GM12878 (cell line): ENCODE results near the gene PAK6. TPM values are rescaled to one million over a fixed set of nuclear protein-coding genes. Genes with fewer than 3 reads are reported as not detected.

Source experiments
- ATAC-seq: fragments of 200-7000 bp; cut with Tn5 transposase; 3 replicates; pipeline ENCODE4 v1.9.1; 2020; ENCODE audit warnings: mild to moderate bottlenecking, moderate library complexity
- BruUV-seq: library from RNA; stranded (reverse); fragments of 400-500 nt; replicated peaks from 2 replicates; lab custom pipeline; 2021; lab: Mats Ljungman, UMichigan
- CTCF ChIA-PET: fragments of 300-600 bp; sonication (Branson Sonifier 250); formaldehyde crosslinking; extraction: SDS; loops from one replicate; lab custom pipeline; 2021; ENCODE audit warnings: inconsistent platforms; lab: Yijun Ruan, JAX
- POLR2A ChIA-PET: fragments of 350-600 bp; formaldehyde crosslinking; extraction: SDS; loops from one replicate; lab custom pipeline; 2021; ENCODE audit warnings: inconsistent platforms; lab: Charles Lee
- RAD21 ChIA-PET: fragments of 300-600 bp; sonication (Branson Sonifier 250); formaldehyde crosslinking; loops from one replicate; lab custom pipeline; 2023; ENCODE audit warnings: antibody characterized with exemption; ENCODE audit not compliant: unreplicated experiment; lab: Charles Lee
- SMC1A ChIA-PET: fragments of 300-600 bp; sonication (Branson Sonifier 250); formaldehyde crosslinking; loops from one replicate; lab custom pipeline; 2023; ENCODE audit not compliant: unreplicated experiment, uncharacterized antibody; lab: Charles Lee
- DNase-seq: peaks from one replicate; pipeline ENCODE4 v3.0.0-alpha.2; 2011; ENCODE audit warnings: low read depth, low spot score
- FAIRE-seq: peaks from 3 replicates; lab custom pipeline; 2011; peaks lifted over from hg19 to GRCh38; lab: Jason Lieb, UNC
- H2AFZ ChIP-seq: 2 replicates; pipeline ENCODE4 v1.6.0; 2011; ENCODE audit warnings: low read depth, low read length, control low read depth; ENCODE audit not compliant: control insufficient read depth
- H3K27ac ChIP-seq: 2 replicates; pipeline ENCODE4 v1.5.1; 2011; ENCODE audit warnings: control low read depth; ENCODE audit not compliant: control insufficient read depth, insufficient read depth
- H3K27me3 ChIP-seq, 2 experiments: replicated peaks in 1 of 2; 2 replicates each; pipeline versions ENCODE4 v1.6.0 to v1.6.1; 2011; ENCODE audit warnings: low read length in 1 of 2; ENCODE audit not compliant: control insufficient read depth in 2 of 2, insufficient read depth in 2 of 2
- H3K36me3 ChIP-seq, 2 experiments: 2 replicates each; pipeline ENCODE4 v1.5.1; 2011; ENCODE audit warnings: low read length in 1 of 2; ENCODE audit not compliant: control insufficient read depth in 2 of 2, insufficient read depth in 2 of 2
- H3K4me1 ChIP-seq: 2 replicates; pipeline ENCODE4 v1.6.1; 2011; ENCODE audit warnings: mild to moderate bottlenecking, low read length, moderate library complexity, mixed read lengths; ENCODE audit not compliant: control insufficient read depth, insufficient read depth
- H3K4me2 ChIP-seq: 2 replicates; pipeline ENCODE4 v1.6.0; 2011; ENCODE audit warnings: control low read depth; ENCODE audit not compliant: control insufficient read depth, insufficient read depth
- H3K4me3 ChIP-seq: fragments of 200-600 bp; sonication (generic); 2 replicates; pipeline ENCODE4 v1.5.1; 2016
- H3K79me2 ChIP-seq: 2 replicates; pipeline ENCODE4 v1.6.0; 2011; ENCODE audit warnings: low read length; ENCODE audit not compliant: control insufficient read depth, insufficient read depth
- H3K9ac ChIP-seq: 2 replicates; pipeline ENCODE4 v1.8.0; 2011; ENCODE audit warnings: low read length, control low read depth, mixed read lengths; ENCODE audit not compliant: control insufficient read depth, insufficient read depth
- H3K9me3 ChIP-seq: replicated peaks from 3 replicates; pipeline ENCODE4 v1.5.1; 2011; ENCODE audit warnings: mild to moderate bottlenecking, low read length; ENCODE audit not compliant: control insufficient read depth, insufficient read depth
- H4K20me1 ChIP-seq: 2 replicates; pipeline ENCODE4 v1.6.0; 2011; ENCODE audit not compliant: control insufficient read depth, insufficient read depth
- FOXK2 ChIP-seq: fragments of 450-650 bp; IDR thresholded peaks from 2 replicates; pipeline ENCODE4 v1.6.1; 2017; ENCODE audit warnings: mild to moderate bottlenecking, moderate library complexity
- JUNB ChIP-seq: IDR thresholded peaks from 2 replicates; pipeline ENCODE4 v1.6.1; 2016; ENCODE audit warnings: antibody characterized with exemption, mild to moderate bottlenecking
- KAT2A ChIP-seq: conservative IDR thresholded peaks from 2 replicates; pipeline ENCODE4 v1.6.1; 2011; ENCODE audit warnings: low read depth, low read length; ENCODE audit not compliant: control insufficient read depth
- LARP7 ChIP-seq: fragments of 450-650 bp; IDR thresholded peaks from 2 replicates; pipeline ENCODE4 v1.6.1; 2017; ENCODE audit warnings: mild to moderate bottlenecking
- MTA2 ChIP-seq: fragments of 450-650 bp; IDR thresholded peaks from 2 replicates; pipeline ENCODE4 v1.6.1; 2016; ENCODE audit warnings: low read depth, mild to moderate bottlenecking, moderate library complexity
- NFYA ChIP-seq: IDR thresholded peaks from 2 replicates; pipeline ENCODE4 v1.6.1; 2011; ENCODE audit warnings: low read depth, mild to moderate bottlenecking, low read length, improper control_type of control experiment, borderline replicate concordance
- NR2C1 ChIP-seq: fragments of 450-650 bp; IDR thresholded peaks from 2 replicates; pipeline ENCODE4 v1.6.1; 2017; ENCODE audit warnings: antibody characterized with exemption, mild to moderate bottlenecking, moderate library complexity
- PAX8 ChIP-seq: fragments of 450-650 bp; IDR thresholded peaks from 2 replicates; pipeline ENCODE4 v1.6.1; 2017; ENCODE audit warnings: mild to moderate bottlenecking, moderate library complexity
- POLR2AphosphoS5 ChIP-seq: IDR thresholded peaks from 2 replicates; pipeline ENCODE4 v1.6.1; 2011; ENCODE audit warnings: mild to moderate bottlenecking, low read length, inconsistent platforms
- RUNX3 ChIP-seq: IDR thresholded peaks from 2 replicates; pipeline ENCODE4 v1.6.1; 2012; ENCODE audit warnings: low read length, inconsistent platforms
- TCF3 ChIP-seq: IDR thresholded peaks from 2 replicates; pipeline ENCODE4 v1.6.1; 2012; ENCODE audit warnings: low read depth, mild to moderate bottlenecking, low read length, borderline replicate concordance; ENCODE audit not compliant: insufficient read depth
- ZNF622 ChIP-seq: fragments of 450-650 bp; IDR thresholded peaks from 2 replicates; pipeline ENCODE4 v1.6.1; 2017; ENCODE audit warnings: mild to moderate bottlenecking, inconsistent platforms
- WGBS: methylation state at CpG from one replicate; pipeline ENCODE4 v1.1.6; 2016; ENCODE audit warnings: low lambda C conversion rate; ENCODE audit not compliant: insufficient replicate concordance, insufficient coverage; ENCODE audit errors: missing lambda C conversion rate; 5-methylcytosine and 5-hydroxymethylcytosine counted together
- in situ Hi-C: fragments of 300-500 bp; cut with MboI; formaldehyde crosslinking; loops from 9 replicates; pipeline ENCODE4 v1.14.3; 2018; ENCODE audit warnings: mixed read lengths
- intact Hi-C: fragments of 100-400 bp; cut with micrococcal nuclease; formaldehyde crosslinking; loops from one replicate; pipeline ENCODE4 v1.14.2; 2022; ENCODE audit not compliant: unreplicated experiment
- polyA plus RNA-seq, 11 experiments: library from polyadenylated mRNA; depleted of rRNA in 4 of 11; unstranded in 6 of 11; stranded (reverse) in 5 of 11; fragments of >200 nt; fragmentation: Nextera tagmentation in 4 of 11; fragmentation: Illumina TruSeq in 1 of 11; extraction: Ambion mirVana in 4 of 11; extraction: Trizol in 1 of 11; gene quantifications; 1 replicate in 1 of 11; 2 replicates in 10 of 11; pipeline versions ENCODE4 v1.2.1 to v1.2.3, GENCODE V29; 2011 to 2016; ENCODE audit warnings: inconsistent platforms in 2 of 11, missing spikeins in 2 of 11, low read depth in 1 of 11
- total RNA-seq, 4 experiments: library from RNA; depleted of rRNA in 3 of 4; stranded (reverse); fragments of >200 nt in 3 of 4; fragmentation: Illumina TruSeq in 1 of 4; extraction: Trizol in 1 of 4; gene quantifications; 2 replicates each; pipeline versions ENCODE4 v1.2.1 to v1.2.3, GENCODE V29; 2013 to 2021
- TF ChIP-seq, protein P1 (sequence below): IDR thresholded peaks from 2 replicates; pipeline ENCODE4 v1.6.1; 2011; ENCODE audit warnings: low read depth, mild to moderate bottlenecking, low read length, moderate library complexity, borderline replicate concordance; ENCODE audit errors: extremely low read depth
- TF ChIP-seq, protein P2 (sequence below): IDR thresholded peaks from 2 replicates; pipeline ENCODE4 v1.6.1; 2012; ENCODE audit warnings: low read depth, low read length, improper control_type of control experiment
- TF ChIP-seq, protein P3 (sequence below): IDR thresholded peaks from 2 replicates; pipeline ENCODE4 v1.6.1; 2011; ENCODE audit warnings: borderline replicate concordance, low read depth, mild to moderate bottlenecking, moderate library complexity, mixed read lengths, low read length; ENCODE audit not compliant: insufficient read depth; ENCODE audit errors: extremely low read length

The PAK6 gene
- total and polyA plus RNA-seq, 10 of the 15 experiments (the other 5 are each of a cell fraction or from before 2014, with no cell fraction given): 0.07 to 0.92 (median 0.31) TPM; not detected in 2

DNA sequence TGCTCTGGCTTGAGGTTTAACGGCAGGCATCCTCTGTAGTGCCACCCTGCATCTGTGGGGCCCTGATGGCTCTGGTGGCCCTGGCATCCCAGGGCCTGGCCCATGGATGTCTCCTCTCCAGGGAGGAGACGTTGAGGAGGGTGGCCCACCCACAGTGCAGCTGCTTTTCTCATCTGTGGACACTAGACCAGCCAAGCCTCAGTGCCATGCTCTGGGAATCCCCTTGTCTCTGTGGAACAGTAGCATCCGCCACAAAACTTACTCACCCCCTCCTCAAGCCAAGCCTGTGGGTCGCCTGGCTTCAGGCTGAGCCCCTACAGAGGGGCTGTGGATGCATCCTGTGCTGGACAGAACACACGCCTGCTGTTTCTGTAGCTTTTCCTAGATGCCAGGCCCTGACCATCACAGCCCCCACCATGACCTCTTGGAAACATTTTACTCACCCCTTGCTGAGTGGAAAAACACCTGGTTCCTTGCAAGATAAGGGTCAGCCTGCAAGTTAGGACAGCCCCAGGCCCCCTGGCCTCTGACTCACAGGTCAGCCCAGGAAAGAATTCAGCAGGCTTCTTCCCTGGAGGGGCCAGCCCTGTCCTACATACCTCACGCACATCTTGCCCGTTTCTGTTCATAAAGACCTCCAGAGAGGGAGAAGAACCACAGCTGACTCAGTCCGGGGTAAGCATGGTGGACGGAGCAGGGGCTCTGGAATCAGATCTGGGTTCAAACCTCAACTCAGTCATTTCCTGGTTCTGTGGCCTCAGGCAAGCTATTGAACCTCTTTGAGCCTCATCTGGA is 19.0 kb downstream of the PAK6 start:
- Histone ChIP-seq H4K20me1 (no peaks in the 10 kb centered on the region), H3K4me3 (no peak overlapping the region), H3K4me2 (no peak overlapping the region), H2AFZ (no peak overlapping the region), H3K79me2 (no peaks in the 10 kb centered on the region), H3K36me3 (no peaks in the 10 kb centered on the region)
- intact Hi-C loops: no loop called here
- POLR2A ChIA-PET: no interaction called here
- DNase-seq (no peak), ATAC-seq (no peak)
- CTCF ChIA-PET: interaction anchor here (2.3 to 2.9 kb wide), 2 partner anchors 16 to 40 kb away, joined by 11 read pairs; no protein-coding TSS in a partner anchor
- no TSS peak for BruUV-seq
- TF ChIP-seq POLR2AphosphoS5 (no peak), LARP7 (no peak), ZNF622 (no peak), PAX8 (no peak), JUNB (no peak), RUNX3 (no peak), TCF3 (no peak), MTA2 (no peak), FOXK2 (no peak), KAT2A (no peak), NR2C1 (no peak), NFYA (no peak)
- TF ChIP-seq, protein P1, sequence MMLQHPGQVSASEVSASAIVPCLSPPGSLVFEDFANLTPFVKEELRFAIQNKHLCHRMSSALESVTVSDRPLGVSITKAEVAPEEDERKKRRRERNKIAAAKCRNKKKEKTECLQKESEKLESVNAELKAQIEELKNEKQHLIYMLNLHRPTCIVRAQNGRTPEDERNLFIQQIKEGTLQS: no peak
- TF ChIP-seq, protein P2, sequence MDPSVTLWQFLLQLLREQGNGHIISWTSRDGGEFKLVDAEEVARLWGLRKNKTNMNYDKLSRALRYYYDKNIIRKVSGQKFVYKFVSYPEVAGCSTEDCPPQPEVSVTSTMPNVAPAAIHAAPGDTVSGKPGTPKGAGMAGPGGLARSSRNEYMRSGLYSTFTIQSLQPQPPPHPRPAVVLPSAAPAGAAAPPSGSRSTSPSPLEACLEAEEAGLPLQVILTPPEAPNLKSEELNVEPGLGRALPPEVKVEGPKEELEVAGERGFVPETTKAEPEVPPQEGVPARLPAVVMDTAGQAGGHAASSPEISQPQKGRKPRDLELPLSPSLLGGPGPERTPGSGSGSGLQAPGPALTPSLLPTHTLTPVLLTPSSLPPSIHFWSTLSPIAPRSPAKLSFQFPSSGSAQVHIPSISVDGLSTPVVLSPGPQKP: no peak
- TF ChIP-seq, protein P3, sequence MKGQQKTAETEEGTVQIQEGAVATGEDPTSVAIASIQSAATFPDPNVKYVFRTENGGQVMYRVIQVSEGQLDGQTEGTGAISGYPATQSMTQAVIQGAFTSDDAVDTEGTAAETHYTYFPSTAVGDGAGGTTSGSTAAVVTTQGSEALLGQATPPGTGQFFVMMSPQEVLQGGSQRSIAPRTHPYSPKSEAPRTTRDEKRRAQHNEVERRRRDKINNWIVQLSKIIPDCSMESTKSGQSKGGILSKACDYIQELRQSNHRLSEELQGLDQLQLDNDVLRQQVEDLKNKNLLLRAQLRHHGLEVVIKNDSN: no peak
- TF ChIP-seq, all 136 proteins: peak for 0
- Histone ChIP-seq H3K27ac (no peak overlapping the region), H3K9me3 (no peaks in the 10 kb centered on the region), H3K4me1 (peaks cover 3% of the 10 kb centered on the region; the same call in 1 of the 2 replicates), H3K27me3 (peaks cover 0 to 3% of the 10 kb centered on the region in 2 experiments; a peak in 1 of 4 replicates), H3K9ac (no peak overlapping the region)
- in situ Hi-C loops: no loop called here
- ChIA-PET RAD21 (interaction anchor here (0.9 to 1.3 kb wide), 4 partner anchors 17 to 370 kb away, joined by 3 to 5 read pairs (median 3); no protein-coding TSS in a partner anchor), SMC1A (interaction anchor here (1.2 to 1.9 kb wide), 3 partner anchors 15 to 151 kb away, joined by 3 to 5 read pairs (median 4); no protein-coding TSS in a partner anchor)
- WGBS: 41% methylated on average over 9 of the region's 9 CpGs
- FAIRE-seq: no peak
